Peyer's patch (tissue), 4 donors: ENCODE results near the gene CUL1.

ENCODE experiments used
- POLR2A ChIP-seq, 2 donors: fragments of 450-650 bp; IDR thresholded peaks; one replicate each; pipeline ENCODE4 v1.5.1; 2017; ENCODE audit warnings: antibody characterized with exemption in 2 of 2, mild to moderate bottlenecking in 2 of 2, moderate library complexity in 2 of 2
- TF ChIP-seq, protein P1 (sequence below), 6 experiments: fragments of 450-650 bp in 4 of 6; fragments of 200-600 bp in 2 of 6; sonication (generic) in 1 of 6; IDR thresholded peaks; one replicate each; pipeline ENCODE4 v1.5.1; 2017 to 2019; ENCODE audit warnings: antibody characterized with exemption in 6 of 6, mild to moderate bottlenecking in 3 of 6, moderate library complexity in 1 of 6

DNA sequence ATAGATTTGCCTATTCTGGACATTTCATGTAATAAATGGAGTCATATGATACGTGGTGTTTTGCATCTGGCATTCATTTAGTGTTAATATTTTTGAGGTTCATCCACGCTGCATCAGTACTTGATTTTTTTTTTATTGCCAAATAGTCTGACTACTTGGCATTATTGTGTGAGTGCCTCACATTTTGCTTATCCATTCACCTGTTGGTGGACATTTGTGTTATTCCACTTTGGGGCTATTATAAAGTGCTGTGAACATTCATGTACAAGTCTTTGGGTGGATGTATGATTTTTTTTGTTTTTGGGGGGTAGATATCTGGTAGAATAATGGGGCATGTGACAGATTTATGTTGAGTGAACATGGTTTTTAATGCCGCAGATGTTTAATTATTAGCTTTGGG is 19.7 kb downstream of the CUL1 start:
- TF ChIP-seq, protein P1, sequence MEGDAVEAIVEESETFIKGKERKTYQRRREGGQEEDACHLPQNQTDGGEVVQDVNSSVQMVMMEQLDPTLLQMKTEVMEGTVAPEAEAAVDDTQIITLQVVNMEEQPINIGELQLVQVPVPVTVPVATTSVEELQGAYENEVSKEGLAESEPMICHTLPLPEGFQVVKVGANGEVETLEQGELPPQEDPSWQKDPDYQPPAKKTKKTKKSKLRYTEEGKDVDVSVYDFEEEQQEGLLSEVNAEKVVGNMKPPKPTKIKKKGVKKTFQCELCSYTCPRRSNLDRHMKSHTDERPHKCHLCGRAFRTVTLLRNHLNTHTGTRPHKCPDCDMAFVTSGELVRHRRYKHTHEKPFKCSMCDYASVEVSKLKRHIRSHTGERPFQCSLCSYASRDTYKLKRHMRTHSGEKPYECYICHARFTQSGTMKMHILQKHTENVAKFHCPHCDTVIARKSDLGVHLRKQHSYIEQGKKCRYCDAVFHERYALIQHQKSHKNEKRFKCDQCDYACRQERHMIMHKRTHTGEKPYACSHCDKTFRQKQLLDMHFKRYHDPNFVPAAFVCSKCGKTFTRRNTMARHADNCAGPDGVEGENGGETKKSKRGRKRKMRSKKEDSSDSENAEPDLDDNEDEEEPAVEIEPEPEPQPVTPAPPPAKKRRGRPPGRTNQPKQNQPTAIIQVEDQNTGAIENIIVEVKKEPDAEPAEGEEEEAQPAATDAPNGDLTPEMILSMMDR (IDR thresholded peaks at IDR 0.05), result no peak
- TF ChIP-seq POLR2A (IDR thresholded peaks at IDR 0.05), result no peak
